ENCODE results near the gene OR10G8. TPM values are rescaled to one million over a fixed set of nuclear protein-coding genes. Genes with fewer than 3 reads are reported as not detected.

Gene OR10G8
- total RNA-seq, 1 experiment from 2014 or later, result not detected

DNA sequence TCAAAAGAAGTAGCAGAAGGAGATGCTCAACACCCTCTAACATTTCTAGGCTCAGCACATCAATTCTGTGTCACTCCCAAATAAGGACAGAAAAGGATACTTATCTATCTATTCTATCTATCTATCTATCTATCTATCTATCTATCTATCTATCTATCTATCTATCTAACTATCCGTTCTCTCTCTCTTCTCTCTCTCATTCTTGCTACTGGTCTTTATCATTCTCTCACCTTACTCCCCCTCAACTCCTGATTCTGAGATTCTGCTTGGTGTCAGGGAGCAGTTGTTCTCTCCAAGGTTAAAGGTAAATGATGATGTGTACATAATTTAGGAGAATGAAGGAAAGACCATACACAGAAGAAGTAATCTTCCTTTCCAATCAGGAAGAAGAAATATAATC, 31.5 kb upstream of the OR10G8 start, which contains the start of gene OR10G6:
Gene OR10G6 (minus strand): TSS at position 43 of the 400 bp plus-strand sequence. CDS start 0 bp downstream, at position 43.
- no peaks in the 10 kb centered on the region for H3K9me3 Mint-ChIP-seq
- peaks cover 0 to 4% of the 10 kb centered on the region in 2 experiments; a peak in 1 of 4 replicates for H3K4me1 Mint-ChIP-seq
- H3K23me2 ChIP-seq (ENCODE audit: insufficient read length, low read depth, low read length, poor library complexity, severe bottlenecking), result no peaks in the 10 kb centered on the region
- no peak within 1 kb of the TSS for H3K4me2 ChIP-seq (ENCODE audit: insufficient read depth, insufficient read length, low read length)
- H2BK15ac ChIP-seq (ENCODE audit: low read depth, low read length), result no peak within 1 kb of the TSS
- H3K27me3 ChIP-seq (ENCODE audit: insufficient read depth, low read length), result no peaks in the 10 kb centered on the region
- H3K4me3 Mint-ChIP-seq, result no peak within 1 kb of the TSS
- TF ChIP-seq, protein P1, sequence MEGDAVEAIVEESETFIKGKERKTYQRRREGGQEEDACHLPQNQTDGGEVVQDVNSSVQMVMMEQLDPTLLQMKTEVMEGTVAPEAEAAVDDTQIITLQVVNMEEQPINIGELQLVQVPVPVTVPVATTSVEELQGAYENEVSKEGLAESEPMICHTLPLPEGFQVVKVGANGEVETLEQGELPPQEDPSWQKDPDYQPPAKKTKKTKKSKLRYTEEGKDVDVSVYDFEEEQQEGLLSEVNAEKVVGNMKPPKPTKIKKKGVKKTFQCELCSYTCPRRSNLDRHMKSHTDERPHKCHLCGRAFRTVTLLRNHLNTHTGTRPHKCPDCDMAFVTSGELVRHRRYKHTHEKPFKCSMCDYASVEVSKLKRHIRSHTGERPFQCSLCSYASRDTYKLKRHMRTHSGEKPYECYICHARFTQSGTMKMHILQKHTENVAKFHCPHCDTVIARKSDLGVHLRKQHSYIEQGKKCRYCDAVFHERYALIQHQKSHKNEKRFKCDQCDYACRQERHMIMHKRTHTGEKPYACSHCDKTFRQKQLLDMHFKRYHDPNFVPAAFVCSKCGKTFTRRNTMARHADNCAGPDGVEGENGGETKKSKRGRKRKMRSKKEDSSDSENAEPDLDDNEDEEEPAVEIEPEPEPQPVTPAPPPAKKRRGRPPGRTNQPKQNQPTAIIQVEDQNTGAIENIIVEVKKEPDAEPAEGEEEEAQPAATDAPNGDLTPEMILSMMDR (conservative IDR thresholded peaks at IDR 0.05), result no peak
- H3K56ac ChIP-seq (ENCODE audit: insufficient read length, low read depth, low read length), result no peak within 1 kb of the TSS
- no peak within 1 kb of the TSS for H3K23ac ChIP-seq (ENCODE audit: insufficient read length, low read depth, low read length)
- no peak within 1 kb of the TSS for H2AK5ac ChIP-seq (ENCODE audit: insufficient read length, low read length)
- no peak within 1 kb of the TSS for H4K5ac ChIP-seq (ENCODE audit: insufficient read length, low read depth, low read length)
- peak within 1 kb of the TSS in 1 of 3 experiments; percentile 38; a peak in 2 of 7 replicates for H3K27ac Mint-ChIP-seq
- no peak within 1 kb of the TSS for H4K91ac ChIP-seq (ENCODE audit: insufficient read length, low read depth, low read length)
- H3K27ac ChIP-seq (ENCODE audit: insufficient read length, low read depth, low read length), result no peak within 1 kb of the TSS
- no peak within 1 kb of the TSS for H2BK20ac ChIP-seq (ENCODE audit: low read depth, low read length, poor library complexity, severe bottlenecking)
- H3K18ac ChIP-seq (ENCODE audit: insufficient read length, low read depth, low read length), result no peak within 1 kb of the TSS
- DNase-seq, result no peak
- H3K4me1 ChIP-seq (ENCODE audit: insufficient read depth, low read length), result no peaks in the 10 kb centered on the region
- no peak within 1 kb of the TSS for H2AFZ ChIP-seq (ENCODE audit: low read length)
- H2BK12ac ChIP-seq (ENCODE audit: insufficient read length, low read depth, low read length), result no peak within 1 kb of the TSS
- no peak within 1 kb of the TSS for H4K8ac ChIP-seq (replicated peaks; ENCODE audit: insufficient read length, low read depth, low read length)
- no peaks in the 10 kb centered on the region for H4K20me1 ChIP-seq (ENCODE audit: control insufficient read depth, insufficient read depth, insufficient read length)
- 100% methylated on average over 1 of the region's 1 CpG for WGBS (ENCODE audit: extremely low coverage, insufficient read length, low lambda C conversion rate)
- no peak within 1 kb of the TSS for H3K14ac ChIP-seq (ENCODE audit: insufficient read depth, low read length)
- H2BK120ac ChIP-seq (ENCODE audit: low read depth, low read length, poor library complexity, severe bottlenecking), result no peak within 1 kb of the TSS
- H3K9ac ChIP-seq (ENCODE audit: extremely low read depth, insufficient read length, low read length), result no peak within 1 kb of the TSS
- H3K36me3 Mint-ChIP-seq (ENCODE audit: insufficient read depth in 1 of 3, low read depth in 3 of 3), result no peaks in the 10 kb centered on the region
- no peak within 1 kb of the TSS for H3K4ac ChIP-seq (ENCODE audit: low read depth, low read length)
- no peaks in the 10 kb centered on the region for H3K79me2 ChIP-seq (ENCODE audit: insufficient read depth, low read length)
- no peak within 1 kb of the TSS for H2BK5ac ChIP-seq (ENCODE audit: insufficient read length, low read length)
- no peaks in the 10 kb centered on the region for H3K9me3 ChIP-seq (ENCODE audit: control insufficient read depth, low read depth, low read length)
- H3T11ph ChIP-seq (ENCODE audit: low read length), result no peak within 1 kb of the TSS
- H3K27me3 Mint-ChIP-seq (ENCODE audit: low read depth), result no peaks in the 10 kb centered on the region
- no peaks in the 10 kb centered on the region for H3K79me1 ChIP-seq (ENCODE audit: insufficient read depth, low read depth, low read length, poor library complexity, severe bottlenecking)
